Activated effector memory CD4-positive, alpha-beta T cell treated with anti-CD3 and anti-CD28 coated beads, Interleukin-2, amount 50 U/mL, for 16 hours (primary cell): Measurements from ENCODE around the gene PDIA4.
"Not testable (repeated sequence)": the region's sequence is repeated elsewhere in the genome, so short reads cannot be mapped to it uniquely, and the experiment has no call there.

Experiments
- DNase-seq: peaks from one replicate; pipeline ENCODE4 v3.0.0-alpha.2; 2020

Gene PDIA4

GRCh38 chr7:149028346-149029109, at the start of gene PDIA4:
Gene PDIA4 (minus strand): TSS chr7:149028505. CDS start chr7:149028408, 97 bp downstream.
- DNase-seq = peak; percentile 100

- no peak for DNase-seq
These were observed 49.3 kb upstream of the PDIA4 start for GRCh38 chr7:149077594-149077993.

- no peak for DNase-seq
These were observed 47.0 kb upstream of the PDIA4 start for GRCh38 chr7:149075286-149075685.

- no peak for DNase-seq
These were observed 46.0 kb upstream of the PDIA4 start for GRCh38 chr7:149074116-149074885.

- DNase-seq = no peak
These were observed 44.1 kb upstream of the PDIA4 start for GRCh38 chr7:149072438-149072775.

- peak; percentile 85 for DNase-seq
These were observed 43.5 kb upstream of the PDIA4 start for GRCh38 chr7:149071641-149072437.

GRCh38 chr7:149071182-149071635, 42.9 kb upstream of the PDIA4 start:
- DNase-seq = no peak

GRCh38 chr7:149070372-149071125, 42.2 kb upstream of the PDIA4 start:
- DNase-seq = peak; percentile 60

- DNase-seq = peak; percentile 38
These were observed 39.6 kb upstream of the PDIA4 start for GRCh38 chr7:149067869-149068268.

- DNase-seq = no peak
These were observed 35.2 kb upstream of the PDIA4 start for GRCh38 chr7:149063476-149063875.

GRCh38 chr7:149062217-149062899, 34.1 kb upstream of the PDIA4 start:
- DNase-seq = not testable (repeated sequence)

GRCh38 chr7:149060156-149060555, 31.9 kb upstream of the PDIA4 start:
- no peak for DNase-seq

- DNase-seq = no peak
These were observed 25.6 kb upstream of the PDIA4 start for GRCh38 chr7:149053885-149054284.

GRCh38 chr7:149053384-149053783, 25.1 kb upstream of the PDIA4 start:
- DNase-seq = no peak

- no peak for DNase-seq
These were observed 22.6 kb upstream of the PDIA4 start for GRCh38 chr7:149050941-149051340.

GRCh38 chr7:149048805-149049204, 20.5 kb upstream of the PDIA4 start:
- no peak for DNase-seq

- DNase-seq = no peak
These were observed 18.1 kb upstream of the PDIA4 start for GRCh38 chr7:149046416-149046815.

GRCh38 chr7:149043936-149044335, 15.6 kb upstream of the PDIA4 start:
- DNase-seq = no peak

- no peak for DNase-seq
These were observed 13.0 kb upstream of the PDIA4 start for GRCh38 chr7:149041350-149041749.

GRCh38 chr7:149038641-149039040, 10.3 kb upstream of the PDIA4 start:
- not testable (repeated sequence) for DNase-seq

- no peak for DNase-seq
These were observed 8.4 kb upstream of the PDIA4 start for GRCh38 chr7:149036676-149037075.

GRCh38 chr7:149031353-149031910, 3.1 kb upstream of the PDIA4 start:
- DNase-seq = no peak
